ENCODE results near the gene COL15A1.
A peak's percentile ranks its signal among the peaks of the same experiment; 100 is the strongest.

COL15A1 gene

DNA sequence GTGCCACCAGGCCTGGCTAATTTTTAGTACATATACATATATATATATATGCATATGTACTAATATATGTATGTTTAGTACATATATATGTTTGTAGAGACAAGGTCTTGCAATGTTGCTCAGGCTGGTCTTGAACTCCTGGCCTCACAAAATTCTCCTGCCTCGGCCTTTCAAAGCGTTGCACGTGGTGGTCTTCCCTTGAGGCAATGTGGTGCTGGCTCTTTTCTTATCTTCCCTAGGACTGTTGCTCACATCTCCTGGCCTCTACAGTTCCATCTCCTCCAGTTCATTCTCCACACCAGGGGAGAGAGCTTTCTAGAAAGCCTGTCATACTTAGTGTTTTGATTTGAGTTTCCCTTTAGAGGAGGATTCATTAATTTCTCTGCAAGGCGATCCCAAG is 132.3 kb downstream of the COL15A1 start:
- Histone ChIP-seq H3K79me1 (ENCODE audit: low read length) (no peaks in the 10 kb centered on the region), H3K79me2 (ENCODE audit: control insufficient read depth, insufficient read depth, low read length) (no peaks in the 10 kb centered on the region), H3K9ac (ENCODE audit: low read length) (no peak overlapping the region), H2BK120ac (ENCODE audit: low read depth, low read length) (no peak overlapping the region), H3K56ac (ENCODE audit: low read length) (peak overlapping the region; percentile 2), H2AK5ac (ENCODE audit: low read length) (no peak overlapping the region), H3K27me3 (ENCODE audit: insufficient read depth, low read length, poor library complexity) (no peaks in the 10 kb centered on the region), H2BK5ac (ENCODE audit: low read length) (peak overlapping the region; percentile 74), H3K23ac (ENCODE audit: low read length) (no peak overlapping the region), H2BK15ac (replicated peaks; ENCODE audit: low read depth) (no peak overlapping the region), H3K4me3 (ENCODE audit: low read length) (no peak overlapping the region), H3K4me2 (ENCODE audit: low read length) (no peak overlapping the region), H3K18ac (ENCODE audit: low read length) (no peak overlapping the region), H3K4me1 (ENCODE audit: control insufficient read depth, low read depth, low read length) (peaks cover 4% of the 10 kb centered on the region), H4K5ac (ENCODE audit: low read length) (no peak overlapping the region), H4K8ac (ENCODE audit: low read depth, low read length) (no peak overlapping the region), H3K27ac (ENCODE audit: low read depth, low read length) (peak overlapping the region; percentile 1), H3K36me3 (ENCODE audit: control insufficient read depth, insufficient read depth, low read length) (no peaks in the 10 kb centered on the region), H3K4ac (ENCODE audit: low read depth, low read length) (no peak overlapping the region)
- no peak for DNase-seq
- no CpG with 5 or more reads among the region's 4 CpGs for WGBS (ENCODE audit: extremely low coverage, insufficient coverage, low lambda C conversion rate)

DNA sequence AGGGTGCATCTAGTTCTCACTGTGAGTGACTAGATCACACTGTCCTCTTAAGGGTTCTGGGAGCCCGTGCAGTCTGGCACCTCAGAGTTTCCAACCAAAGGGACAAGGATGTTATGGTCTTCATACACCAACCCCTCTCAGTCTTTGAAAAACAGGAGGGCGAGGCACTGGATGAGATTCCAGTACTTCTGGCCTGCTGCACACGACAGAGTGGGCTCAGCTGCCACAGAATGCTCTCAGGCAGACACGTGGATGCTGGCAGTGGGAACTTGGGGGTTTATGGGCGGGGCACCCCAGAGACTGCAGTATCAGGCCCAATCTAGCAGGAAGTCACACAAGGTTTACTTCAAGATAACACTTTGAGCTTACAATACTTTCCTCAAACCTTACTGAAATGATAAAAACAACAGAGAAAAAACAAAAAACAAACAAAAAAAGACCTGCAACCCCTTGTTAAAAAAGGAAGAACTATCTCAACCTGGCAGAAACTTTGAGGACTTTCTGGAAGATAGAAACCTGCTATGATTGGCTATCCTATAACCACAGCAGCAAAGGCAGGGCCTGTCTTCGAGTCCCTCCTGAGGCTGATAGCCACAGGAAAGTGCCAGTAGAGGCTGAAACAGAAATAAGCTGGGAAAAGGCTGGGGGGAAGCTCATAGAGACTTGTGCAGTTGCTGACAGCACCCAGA is 132.9 kb downstream of the COL15A1 start:
- Histone ChIP-seq H3K4me2 (ENCODE audit: low read length) (no peak overlapping the region), H3K4ac (ENCODE audit: low read depth, low read length) (no peak overlapping the region), H4K5ac (ENCODE audit: low read length) (no peak overlapping the region), H2BK15ac (replicated peaks; ENCODE audit: low read depth) (no peak overlapping the region), H3K79me2 (ENCODE audit: control insufficient read depth, insufficient read depth, low read length) (no peaks in the 10 kb centered on the region), H2BK5ac (ENCODE audit: low read length) (peak overlapping the region; percentile 74), H2BK120ac (ENCODE audit: low read depth, low read length) (no peak overlapping the region), H3K56ac (ENCODE audit: low read length) (peak overlapping the region; percentile 29), H3K27me3 (ENCODE audit: insufficient read depth, low read length, poor library complexity) (no peaks in the 10 kb centered on the region), H2AK5ac (ENCODE audit: low read length) (no peak overlapping the region), H3K4me3 (ENCODE audit: low read length) (no peak overlapping the region), H3K27ac (ENCODE audit: low read depth, low read length) (peak overlapping the region; percentile 1), H3K79me1 (ENCODE audit: low read length) (no peaks in the 10 kb centered on the region), H3K36me3 (ENCODE audit: control insufficient read depth, insufficient read depth, low read length) (no peaks in the 10 kb centered on the region), H4K8ac (ENCODE audit: low read depth, low read length) (no peak overlapping the region), H3K18ac (ENCODE audit: low read length) (no peak overlapping the region), H3K4me1 (ENCODE audit: control insufficient read depth, low read depth, low read length) (peaks cover 4% of the 10 kb centered on the region), H3K23ac (ENCODE audit: low read length) (no peak overlapping the region), H3K9ac (ENCODE audit: low read length) (no peak overlapping the region)
- WGBS (ENCODE audit: extremely low coverage, insufficient coverage, low lambda C conversion rate) = no CpG with 5 or more reads among the region's 6 CpGs
- peak; percentile 72 for DNase-seq

DNA sequence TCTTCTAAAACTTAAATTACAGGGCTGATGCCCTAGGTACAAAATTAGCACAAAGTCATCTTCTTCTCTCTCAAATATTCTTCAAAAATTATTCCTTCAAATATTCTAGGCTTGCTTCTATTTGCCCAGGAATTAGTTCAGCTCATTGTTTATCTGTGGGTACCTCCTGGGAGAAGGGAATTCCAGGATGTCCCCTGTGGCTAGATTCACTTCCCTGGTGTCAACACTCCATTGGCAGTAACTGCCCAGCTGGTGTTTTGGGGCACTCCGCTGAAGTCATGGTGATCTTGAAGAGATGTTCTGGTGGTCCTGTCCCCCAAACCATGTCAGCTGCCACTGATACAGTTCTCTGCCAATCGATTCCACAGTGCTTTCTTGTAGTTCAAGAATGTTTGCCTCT is 135.0 kb downstream of the COL15A1 start:
- no peak overlapping the region for H3K4me3 ChIP-seq (ENCODE audit: low read length)
- H3K36me3 ChIP-seq (ENCODE audit: control insufficient read depth, insufficient read depth, low read length) = no peaks in the 10 kb centered on the region
- H3K27ac ChIP-seq (ENCODE audit: low read depth, low read length) = no peak overlapping the region
- H2BK120ac ChIP-seq (ENCODE audit: low read depth, low read length) = no peak overlapping the region
- H3K18ac ChIP-seq (ENCODE audit: low read length) = no peak overlapping the region
- H3K27me3 ChIP-seq (ENCODE audit: insufficient read depth, low read length, poor library complexity) = no peaks in the 10 kb centered on the region
- peaks cover 4% of the 10 kb centered on the region for H3K4me1 ChIP-seq (ENCODE audit: control insufficient read depth, low read depth, low read length)
- no peak overlapping the region for H2BK15ac ChIP-seq (replicated peaks; ENCODE audit: low read depth)
- no peak overlapping the region for H4K8ac ChIP-seq (ENCODE audit: low read depth, low read length)
- no peak overlapping the region for H3K9ac ChIP-seq (ENCODE audit: low read length)
- H3K79me1 ChIP-seq (ENCODE audit: low read length) = no peaks in the 10 kb centered on the region
- no peak overlapping the region for H3K56ac ChIP-seq (ENCODE audit: low read length)
- H4K5ac ChIP-seq (ENCODE audit: low read length) = no peak overlapping the region
- no peak overlapping the region for H3K4me2 ChIP-seq (ENCODE audit: low read length)
- H2AK5ac ChIP-seq (ENCODE audit: low read length) = no peak overlapping the region
- no peak overlapping the region for H3K4ac ChIP-seq (ENCODE audit: low read depth, low read length)
- DNase-seq = peak; percentile 30
- no peaks in the 10 kb centered on the region for H3K79me2 ChIP-seq (ENCODE audit: control insufficient read depth, insufficient read depth, low read length)
- no CpG with 5 or more reads among the region's 2 CpGs for WGBS (ENCODE audit: extremely low coverage, insufficient coverage, low lambda C conversion rate)
- no peak overlapping the region for H2BK5ac ChIP-seq (ENCODE audit: low read length)
- no peak overlapping the region for H3K23ac ChIP-seq (ENCODE audit: low read length)

DNA sequence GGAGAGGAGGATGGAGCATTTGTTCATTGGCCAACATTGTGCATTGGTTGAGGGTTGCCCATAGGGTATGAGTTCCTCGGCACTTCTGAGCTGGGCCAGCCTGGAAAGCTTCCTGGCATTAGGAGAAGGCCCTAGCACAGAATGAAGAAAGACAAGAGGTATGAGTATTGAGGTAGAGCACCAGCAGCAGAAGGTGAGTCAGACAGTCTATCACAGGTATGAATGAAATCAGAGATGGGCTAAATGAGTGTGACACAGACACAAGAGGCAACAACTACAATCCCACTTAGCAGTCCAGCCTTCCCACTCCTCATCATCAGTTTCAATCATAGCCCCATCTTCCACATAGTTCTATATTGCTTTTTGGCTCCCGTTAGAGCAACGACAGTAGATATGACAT is 135.8 kb downstream of the COL15A1 start:
- no CpG with 5 or more reads among the region's 3 CpGs for WGBS (ENCODE audit: extremely low coverage, insufficient coverage, low lambda C conversion rate)

GRCh38 chr9:99083051-99083450 is 139.3 kb downstream of the COL15A1 start:
- H4K5ac ChIP-seq (ENCODE audit: low read length) = no peak overlapping the region
- no peak overlapping the region for H3K56ac ChIP-seq (ENCODE audit: low read length)
- H3K79me1 ChIP-seq (ENCODE audit: low read length) = no peaks in the 10 kb centered on the region
- no peaks in the 10 kb centered on the region for H3K27me3 ChIP-seq (ENCODE audit: insufficient read depth, low read length, poor library complexity)
- H2BK5ac ChIP-seq (ENCODE audit: low read length) = no peak overlapping the region
- H3K4ac ChIP-seq (ENCODE audit: low read depth, low read length) = no peak overlapping the region
- H3K4me1 ChIP-seq (ENCODE audit: control insufficient read depth, low read depth, low read length) = peaks cover 2% of the 10 kb centered on the region
- H3K79me2 ChIP-seq (ENCODE audit: control insufficient read depth, insufficient read depth, low read length) = no peaks in the 10 kb centered on the region
- no peak overlapping the region for H3K4me2 ChIP-seq (ENCODE audit: low read length)
- H2BK15ac ChIP-seq (replicated peaks; ENCODE audit: low read depth) = no peak overlapping the region
- H2AK5ac ChIP-seq (ENCODE audit: low read length) = no peak overlapping the region
- no peak overlapping the region for H4K8ac ChIP-seq (ENCODE audit: low read depth, low read length)
- H3K23ac ChIP-seq (ENCODE audit: low read length) = no peak overlapping the region
- DNase-seq = no peak
- no peak overlapping the region for H2BK120ac ChIP-seq (ENCODE audit: low read depth, low read length)
- no peak overlapping the region for H3K27ac ChIP-seq (ENCODE audit: low read depth, low read length)
- no peak overlapping the region for H3K18ac ChIP-seq (ENCODE audit: low read length)
- no peak overlapping the region for H3K9ac ChIP-seq (ENCODE audit: low read length)
- no peaks in the 10 kb centered on the region for H3K36me3 ChIP-seq (ENCODE audit: control insufficient read depth, insufficient read depth, low read length)
- WGBS (ENCODE audit: extremely low coverage, insufficient coverage, low lambda C conversion rate) = no CpG with 5 or more reads among the region's 6 CpGs
- no peak overlapping the region for H3K4me3 ChIP-seq (ENCODE audit: low read length)

More for the DNA sequence above, 135.8 kb downstream of the COL15A1 start:
- H4K5ac ChIP-seq (ENCODE audit: low read length) = no peak overlapping the region
- no peak overlapping the region for H3K23ac ChIP-seq (ENCODE audit: low read length)
- H3K4ac ChIP-seq (ENCODE audit: low read depth, low read length) = no peak overlapping the region
- no peaks in the 10 kb centered on the region for H3K27me3 ChIP-seq (ENCODE audit: insufficient read depth, low read length, poor library complexity)
- no peak overlapping the region for H2AK5ac ChIP-seq (ENCODE audit: low read length)
- H2BK15ac ChIP-seq (replicated peaks; ENCODE audit: low read depth) = no peak overlapping the region
- no peak overlapping the region for H3K18ac ChIP-seq (ENCODE audit: low read length)
- no peaks in the 10 kb centered on the region for H3K79me2 ChIP-seq (ENCODE audit: control insufficient read depth, insufficient read depth, low read length)
- H3K9ac ChIP-seq (ENCODE audit: low read length) = no peak overlapping the region
- no peak overlapping the region for H3K4me2 ChIP-seq (ENCODE audit: low read length)
- H3K56ac ChIP-seq (ENCODE audit: low read length) = no peak overlapping the region
- no peaks in the 10 kb centered on the region for H3K36me3 ChIP-seq (ENCODE audit: control insufficient read depth, insufficient read depth, low read length)
- H2BK120ac ChIP-seq (ENCODE audit: low read depth, low read length) = no peak overlapping the region
- H3K79me1 ChIP-seq (ENCODE audit: low read length) = no peaks in the 10 kb centered on the region
- H3K4me3 ChIP-seq (ENCODE audit: low read length) = no peak overlapping the region
- peaks cover 4% of the 10 kb centered on the region for H3K4me1 ChIP-seq (ENCODE audit: control insufficient read depth, low read depth, low read length)
- no peak overlapping the region for H4K8ac ChIP-seq (ENCODE audit: low read depth, low read length)
- no peak overlapping the region for H3K27ac ChIP-seq (ENCODE audit: low read depth, low read length)
- H2BK5ac ChIP-seq (ENCODE audit: low read length) = no peak overlapping the region
- DNase-seq = no peak

Measured in mesendoderm (in vitro differentiated cells).